Fibroblast of lung (primary cell): Measurements from ENCODE around the gene STX12.

ENCODE experiments used
- CTCF ChIP-seq, 2 donors: IDR thresholded peaks in 1 of 2; conservative IDR thresholded peaks in 1 of 2; 1 replicate in 1 of 2; 2 replicates in 1 of 2; pipeline ENCODE4 v1.5.1; 2011 to 2012; ENCODE audit warnings: low read length in 2 of 2, control low read depth in 1 of 2, inconsistent platforms in 1 of 2, low read depth in 1 of 2, mild to moderate bottlenecking in 1 of 2
- EZH2 ChIP-seq: IDR thresholded peaks from 2 replicates; pipeline ENCODE4 v1.5.1; 2012; ENCODE audit warnings: low read length, control low read depth, mild to moderate bottlenecking; ENCODE audit errors: missing control alignments

- TF ChIP-seq CTCF (conservative IDR thresholded peaks at IDR 0.05 in 1 of 2, IDR thresholded peaks at IDR 0.05 in 1 of 2; ENCODE audit: low read depth in 1 of 2, low read length in 2 of 2) (no peak), EZH2 (no peak)
Observed at GRCh38 chr1:27865821-27866220, 92.8 kb downstream of the STX12 start.
